GM21381 (cell line): ENCODE results near the gene PRR22.
"Not testable (repeated sequence)": the region's sequence is repeated elsewhere in the genome, so short reads cannot be mapped to it uniquely, and the experiment has no call there.

Source experiments
- ATAC-seq: cut with Tn5 transposase; IDR thresholded peaks from one replicate; pipeline ENCODE4 v1.9.1; 2021; ENCODE audit warnings: mild to moderate bottlenecking, moderate library complexity; ENCODE audit not compliant: unreplicated experiment

Gene PRR22

DNA sequence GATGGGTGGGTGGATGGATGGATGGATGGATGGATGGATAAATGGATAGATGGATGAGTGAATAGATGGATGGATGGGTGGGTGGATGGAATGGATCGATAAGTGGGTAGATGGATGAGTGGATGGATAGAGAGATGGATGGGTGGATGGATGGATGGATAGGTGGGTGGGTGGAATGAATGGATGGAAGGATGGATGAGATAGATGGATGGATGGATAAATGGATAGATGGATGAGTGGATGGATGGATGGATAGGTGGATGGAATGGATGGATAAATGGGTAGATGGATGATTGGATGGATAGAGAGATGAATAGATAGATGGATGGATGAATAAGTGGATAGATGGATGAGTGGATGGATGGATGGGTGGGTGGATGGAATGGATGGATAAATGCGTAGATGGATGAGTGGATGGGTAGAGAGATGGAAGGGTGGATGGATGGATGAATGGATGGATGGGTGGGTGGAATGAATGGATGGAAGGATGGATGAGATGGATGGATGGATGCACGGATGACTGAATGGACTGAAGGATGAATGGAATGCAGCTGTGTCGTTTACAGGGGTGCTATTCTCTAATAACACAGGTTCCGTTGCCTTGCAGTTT, 21.8 kb downstream of the PRR22 start:
- no peak for ATAC-seq

GRCh38 chr19:5753743-5754142, 30.8 kb downstream of the PRR22 start:
- no peak for ATAC-seq

DNA sequence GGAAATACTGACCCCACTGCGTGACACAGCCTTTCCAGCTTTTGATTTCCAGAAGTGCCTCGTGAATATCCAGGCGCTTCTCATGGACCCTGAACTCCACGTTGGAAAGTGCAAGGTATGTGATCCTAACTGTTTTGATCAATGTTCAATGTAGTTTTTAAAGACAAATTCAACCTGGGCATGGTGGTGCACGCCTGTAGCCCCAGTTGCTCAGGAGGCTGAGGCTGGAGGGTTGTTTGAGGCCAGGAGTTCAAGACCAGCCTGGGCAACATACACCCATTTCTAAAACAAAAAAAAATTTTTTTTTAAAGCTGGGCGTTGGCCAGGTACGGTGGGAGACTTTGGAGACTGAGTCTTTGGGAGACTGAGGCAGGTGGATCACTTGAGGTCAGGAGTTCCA, 32.8 kb downstream of the PRR22 start:
- ATAC-seq, result no peak

- no peak for ATAC-seq
Measured at GRCh38 chr19:5749505-5749904, 35.0 kb downstream of the PRR22 start.

DNA sequence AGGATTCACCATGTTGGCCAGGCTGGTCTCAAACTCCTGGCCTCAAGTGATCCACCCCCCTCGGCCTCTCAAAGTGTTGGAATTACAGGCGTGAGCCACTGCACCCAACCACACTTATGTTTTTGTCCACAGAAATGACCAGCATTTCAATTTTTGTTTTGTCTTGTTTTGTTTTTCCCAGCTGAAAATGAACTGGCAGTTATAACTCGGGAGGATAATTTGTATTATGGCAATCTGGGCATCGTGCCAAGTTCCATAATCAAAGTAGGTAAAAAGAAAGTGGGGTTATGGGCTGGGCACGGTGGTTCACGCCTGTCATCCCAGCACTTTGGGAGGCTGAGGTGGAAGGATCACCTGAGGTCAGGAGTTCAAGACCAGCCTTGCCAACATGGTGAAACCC, 35.6 kb downstream of the PRR22 start:
- ATAC-seq, result not testable (repeated sequence)

- not testable (repeated sequence) for ATAC-seq
Measured at GRCh38 chr19:5744999-5745398, 39.5 kb downstream of the PRR22 start.

GRCh38 chr19:5743630-5744029, 40.9 kb downstream of the PRR22 start:
- ATAC-seq, result no peak

DNA sequence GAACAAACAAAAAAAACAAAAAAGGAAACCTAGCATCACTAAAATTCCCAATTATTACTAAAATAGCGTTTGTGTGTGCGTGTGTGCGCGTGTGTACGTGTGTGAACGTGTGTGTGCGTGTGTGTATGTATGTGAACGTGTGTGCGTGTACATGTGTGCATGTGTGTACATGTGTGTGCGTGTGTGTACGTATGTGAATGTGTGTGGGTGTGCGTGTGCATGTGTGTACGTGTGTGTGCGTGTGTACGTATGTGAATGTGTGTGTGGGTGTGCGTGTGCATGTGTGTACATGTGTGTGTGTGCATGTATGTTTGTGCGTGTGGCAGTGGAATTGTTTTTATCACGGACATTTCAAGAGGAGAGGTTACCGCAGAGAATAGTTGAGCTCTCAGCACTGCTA, 42.5 kb downstream of the PRR22 start:
- ATAC-seq, result no peak

- no peak for ATAC-seq
Measured at GRCh38 chr19:5738423-5738822, 46.1 kb downstream of the PRR22 start.

DNA sequence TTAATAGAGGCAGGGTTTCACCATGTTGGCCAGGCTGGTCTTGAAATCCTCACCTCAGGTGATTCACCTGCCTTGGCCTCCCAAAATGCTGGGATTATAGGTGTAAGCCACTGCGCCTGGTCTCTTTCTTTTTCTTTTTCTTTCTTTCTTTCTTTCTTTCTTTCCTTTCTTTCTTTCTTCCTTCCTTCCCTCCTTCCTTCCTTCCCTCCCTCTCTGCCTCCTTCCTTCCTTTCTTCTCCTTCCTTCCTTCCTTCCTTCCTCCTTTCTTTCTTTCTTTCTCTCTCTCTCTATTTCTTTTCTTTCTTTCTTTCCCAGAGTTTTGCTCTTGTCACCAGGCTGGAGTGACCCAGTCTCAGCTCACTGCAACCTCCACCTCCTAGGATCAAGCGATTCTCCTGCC, 51.4 kb downstream of the PRR22 start:
- not testable (repeated sequence) for ATAC-seq
